ENCODE data around the gene PIK3CA. TPM values are rescaled to one million over a fixed set of nuclear protein-coding genes. Genes with fewer than 3 reads are reported as not detected.

Gene PIK3CA
- total RNA-seq, 1 experiment from 2014 or later: 12.0 TPM

DNA sequence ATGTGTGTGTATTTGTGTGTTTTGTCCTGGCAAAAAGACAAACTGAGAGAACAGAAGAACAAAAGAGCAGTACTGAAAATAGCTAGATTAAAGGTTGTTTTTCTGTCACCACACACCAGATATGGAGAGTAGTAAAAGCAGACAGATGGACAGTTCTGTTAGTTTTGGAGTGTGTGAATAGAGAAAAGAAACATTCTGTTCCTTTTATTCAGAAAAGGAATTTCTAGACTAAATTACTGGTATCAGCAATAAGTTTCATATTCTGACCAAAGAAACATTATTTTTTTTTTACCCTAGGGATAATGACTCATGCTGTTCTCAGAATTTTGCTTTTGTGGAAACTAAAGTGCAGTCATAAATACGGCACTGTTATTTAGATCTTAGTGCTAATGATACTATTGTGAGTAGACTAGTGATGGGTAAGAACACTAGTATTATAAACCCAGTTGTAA, 32.9 kb downstream of the PIK3CA start:
- Histone ChIP-seq H3K14ac (ENCODE audit: insufficient read depth, low read length) (no peak overlapping the region), H2AK5ac (ENCODE audit: insufficient read length, low read length) (no peak overlapping the region), H4K5ac (ENCODE audit: insufficient read length, low read depth, low read length) (no peak overlapping the region), H3K4me1 (ENCODE audit: insufficient read depth, low read length) (no peaks in the 10 kb centered on the region; the same call in 1 of the 2 replicates), H3K9me3 (ENCODE audit: control insufficient read depth, low read depth, low read length) (no peaks in the 10 kb centered on the region), H3K27me3 (ENCODE audit: insufficient read depth, low read length) (no peaks in the 10 kb centered on the region), H3K27ac (ENCODE audit: insufficient read length, low read depth, low read length) (no peak overlapping the region), H4K91ac (ENCODE audit: insufficient read length, low read depth, low read length) (no peak overlapping the region), H4K20me1 (ENCODE audit: control insufficient read depth, insufficient read depth, insufficient read length) (no peaks in the 10 kb centered on the region), H3K23ac (ENCODE audit: insufficient read length, low read depth, low read length) (no peak overlapping the region), H3K56ac (ENCODE audit: insufficient read length, low read depth, low read length) (no peak overlapping the region), H4K8ac (replicated peaks; ENCODE audit: insufficient read length, low read depth, low read length) (no peak overlapping the region), H3K9ac (ENCODE audit: extremely low read depth, insufficient read length, low read length) (no peak overlapping the region), H3K79me1 (ENCODE audit: insufficient read depth, low read depth, low read length, poor library complexity, severe bottlenecking) (peaks cover under 1% of the 10 kb centered on the region), H3K18ac (ENCODE audit: insufficient read length, low read depth, low read length) (no peak overlapping the region), H2BK20ac (ENCODE audit: low read depth, low read length, poor library complexity, severe bottlenecking) (no peak overlapping the region), H3K4me2 (ENCODE audit: insufficient read depth, insufficient read length, low read length) (no peak overlapping the region), H3K79me2 (ENCODE audit: insufficient read depth, low read length) (no peaks in the 10 kb centered on the region), H2BK5ac (ENCODE audit: insufficient read length, low read length) (no peak overlapping the region), H3K23me2 (ENCODE audit: insufficient read length, low read depth, low read length, poor library complexity, severe bottlenecking) (no peaks in the 10 kb centered on the region), H2BK120ac (ENCODE audit: low read depth, low read length, poor library complexity, severe bottlenecking) (no peak overlapping the region), H2AFZ (ENCODE audit: low read length) (no peak overlapping the region), H2BK12ac (ENCODE audit: insufficient read length, low read depth, low read length) (no peak overlapping the region), H3T11ph (ENCODE audit: low read length) (no peak overlapping the region), H2BK15ac (ENCODE audit: low read depth, low read length) (no peak overlapping the region), H3K4ac (ENCODE audit: low read depth, low read length) (no peak overlapping the region)
- WGBS (ENCODE audit: extremely low coverage, insufficient read length, low lambda C conversion rate): no CpG with 5 or more reads among the region's 1 CpG
- H3K36me3 Mint-ChIP-seq (ENCODE audit: insufficient read depth in 1 of 3, low read depth in 3 of 3): no peaks in the 10 kb centered on the region; a peak in 1 of 7 replicates
- no peak overlapping the region for H3K4me3 Mint-ChIP-seq
- H3K27me3 Mint-ChIP-seq (ENCODE audit: low read depth): no peaks in the 10 kb centered on the region
- TF ChIP-seq CTCF (conservative IDR thresholded peaks at IDR 0.05): no peak
- DNase-seq: no peak
- H3K9me3 Mint-ChIP-seq: no peaks in the 10 kb centered on the region
- H3K4me1 Mint-ChIP-seq: peaks cover 24 to 29% of the 10 kb centered on the region in 2 experiments
- no peak overlapping the region for H3K27ac Mint-ChIP-seq

Measured in H9 (cell line).